ENCODE data around the gene PRTN3.
"Not testable (repeated sequence)": the region's sequence is repeated elsewhere in the genome, so short reads cannot be mapped to it uniquely, and the experiment has no call there.

PRTN3 gene

DNA sequence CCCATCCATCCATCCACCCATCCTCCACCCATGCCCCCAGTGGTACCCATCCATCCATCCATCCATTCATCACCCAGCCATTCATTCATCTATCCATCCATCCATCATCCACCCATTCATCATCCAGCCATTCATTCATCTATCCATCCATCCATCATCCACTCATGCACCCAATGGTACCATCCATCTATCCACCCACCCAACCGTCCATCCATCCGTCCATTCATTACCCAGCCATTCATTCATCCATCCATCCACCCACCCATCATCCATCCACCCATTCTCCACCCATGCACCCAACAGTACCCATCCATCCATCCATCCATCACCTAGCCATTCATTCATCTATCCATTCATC is 24.3 kb upstream of the PRTN3 start:
- DNase-seq, result no peak

DNA sequence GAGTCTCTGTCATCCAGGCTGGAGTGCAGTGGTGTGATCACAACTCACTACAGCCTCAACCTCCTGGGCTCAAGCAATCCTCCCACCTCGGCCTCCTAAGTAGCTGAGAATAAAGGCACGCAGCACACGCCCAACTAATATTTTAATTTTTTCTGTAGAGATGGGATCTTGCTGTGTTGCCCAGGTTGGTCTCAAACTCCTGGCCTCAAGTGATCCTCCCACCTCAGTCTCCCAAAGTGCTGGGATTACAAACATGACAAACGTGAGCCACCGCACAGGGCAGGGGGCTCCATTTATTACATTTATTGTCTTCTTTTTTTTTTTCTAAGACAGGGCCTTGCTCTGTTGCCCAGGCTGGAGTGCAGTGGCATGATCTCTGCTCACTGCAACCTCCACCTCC is 20.6 kb upstream of the PRTN3 start:
- DNase-seq, result not testable (repeated sequence)

DNA sequence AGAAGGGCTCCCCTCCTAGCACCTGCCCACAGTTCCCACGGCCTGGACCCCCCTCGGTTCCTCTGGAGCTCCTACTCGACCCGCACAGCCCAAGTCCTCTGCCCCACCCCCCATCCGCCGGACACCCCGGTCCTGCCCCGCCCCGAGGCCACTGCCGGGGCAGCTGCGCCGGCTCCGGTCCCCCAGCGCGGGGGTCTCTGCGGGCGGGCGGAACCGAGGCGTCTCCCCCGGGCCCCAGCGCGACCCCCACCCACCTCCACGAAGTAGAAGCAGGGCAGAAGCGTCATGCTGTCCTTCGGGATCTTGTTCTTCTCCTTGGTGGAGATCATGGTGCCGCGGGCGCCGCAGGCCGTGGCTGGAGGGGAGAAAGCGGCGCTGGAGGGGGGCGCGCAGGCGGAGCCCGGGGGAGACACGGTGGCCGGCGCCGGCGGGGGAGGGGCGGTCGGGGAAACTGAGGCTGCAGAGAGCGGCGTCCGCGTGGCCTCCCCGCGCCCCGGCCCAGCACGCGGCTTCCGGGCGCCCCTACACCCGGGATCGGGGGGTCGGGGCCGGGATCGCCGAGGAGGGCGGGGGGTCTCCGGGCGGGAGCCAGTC is 19.5 kb upstream of the PRTN3 start:
- no peak for DNase-seq

DNA sequence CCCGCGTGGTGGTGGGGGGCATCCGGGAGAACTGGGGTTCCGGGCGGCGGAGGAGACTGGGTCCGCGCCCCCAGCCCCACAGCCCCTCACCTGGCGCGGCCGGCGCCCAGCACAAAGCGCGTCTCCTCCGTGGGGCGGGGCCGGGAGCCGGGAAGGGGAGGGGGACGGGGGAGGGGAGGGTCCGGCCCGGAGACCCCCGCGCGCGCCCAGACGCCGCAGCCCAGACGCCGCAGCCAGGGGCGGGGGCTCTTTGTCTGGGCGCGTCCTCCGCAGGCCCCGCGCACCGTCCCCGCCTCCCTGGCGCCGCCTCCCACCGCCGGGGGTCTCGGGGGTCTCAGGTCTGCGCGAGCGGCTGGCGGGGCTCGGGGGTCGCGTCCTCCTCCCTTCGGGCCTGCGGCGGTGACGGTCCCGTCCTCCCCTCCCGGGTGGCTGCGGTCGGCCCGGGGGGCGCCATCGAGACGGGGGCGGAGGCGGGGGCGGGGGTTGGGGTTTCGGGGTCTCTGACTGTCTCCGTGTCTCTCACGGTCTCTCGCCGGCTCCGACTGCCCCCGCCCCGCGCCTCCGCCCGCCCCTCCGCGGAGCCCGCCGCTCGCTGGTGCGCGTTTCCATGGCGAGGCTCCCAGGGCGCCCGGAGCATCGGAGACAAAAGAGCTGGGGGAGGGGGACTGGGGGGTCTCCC is 18.8 kb upstream of the PRTN3 start, which contains the start of gene PLPPR3:
Gene PLPPR3, minus strand, starts transcription at position 131 of the 679 bp plus-strand sequence. CDS start 396 bp downstream, outside the sequence.
- no peak for DNase-seq

DNA sequence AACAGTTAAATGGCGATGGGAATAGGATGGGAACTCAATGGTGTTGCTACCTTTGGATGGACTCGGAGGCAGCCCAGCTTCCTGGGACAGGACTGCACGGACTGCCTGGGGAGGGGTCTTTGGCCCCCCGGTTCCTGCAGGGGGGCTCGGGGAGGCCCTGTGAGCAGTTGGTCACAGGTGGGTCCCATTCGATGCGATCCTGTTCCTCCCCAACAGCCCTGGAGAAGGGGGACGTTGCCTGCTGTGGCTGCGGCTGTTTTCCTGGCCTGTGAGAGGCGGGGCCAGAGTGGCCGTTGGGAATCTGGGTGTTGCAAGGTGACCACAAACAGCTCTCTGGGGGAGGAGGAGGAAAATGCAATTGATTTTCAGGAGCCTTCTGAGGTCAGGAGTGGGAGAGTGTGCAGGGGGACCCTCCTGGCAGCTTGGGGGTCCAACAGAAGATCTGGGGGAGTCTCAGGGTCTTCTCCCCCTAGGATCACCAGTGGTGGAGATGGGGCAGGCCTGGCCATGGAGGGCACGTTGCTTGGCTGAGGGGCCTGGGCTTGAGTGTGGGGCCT is 17.2 kb upstream of the PRTN3 start:
- DNase-seq, result no peak

DNA sequence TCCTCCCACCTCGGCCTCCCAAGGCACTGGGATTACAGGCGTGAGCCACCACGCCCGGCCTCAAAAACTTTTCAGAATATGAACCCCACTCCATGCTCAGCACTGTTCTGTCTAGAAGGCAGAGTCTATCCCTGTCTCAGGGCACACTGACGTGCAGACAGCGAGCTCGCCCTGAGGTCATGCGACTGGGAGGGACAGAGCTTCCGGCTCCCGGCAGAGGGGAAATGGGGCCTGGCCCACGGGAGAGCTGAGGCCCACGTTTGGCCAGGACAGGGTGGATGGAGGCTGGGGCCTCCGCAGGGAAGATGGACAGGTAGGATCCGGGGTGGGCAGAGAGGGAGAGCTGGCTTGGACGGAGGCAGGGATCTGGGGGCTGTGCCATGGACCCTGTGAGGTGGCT is 15.9 kb upstream of the PRTN3 start:
- DNase-seq, result no peak

DNA sequence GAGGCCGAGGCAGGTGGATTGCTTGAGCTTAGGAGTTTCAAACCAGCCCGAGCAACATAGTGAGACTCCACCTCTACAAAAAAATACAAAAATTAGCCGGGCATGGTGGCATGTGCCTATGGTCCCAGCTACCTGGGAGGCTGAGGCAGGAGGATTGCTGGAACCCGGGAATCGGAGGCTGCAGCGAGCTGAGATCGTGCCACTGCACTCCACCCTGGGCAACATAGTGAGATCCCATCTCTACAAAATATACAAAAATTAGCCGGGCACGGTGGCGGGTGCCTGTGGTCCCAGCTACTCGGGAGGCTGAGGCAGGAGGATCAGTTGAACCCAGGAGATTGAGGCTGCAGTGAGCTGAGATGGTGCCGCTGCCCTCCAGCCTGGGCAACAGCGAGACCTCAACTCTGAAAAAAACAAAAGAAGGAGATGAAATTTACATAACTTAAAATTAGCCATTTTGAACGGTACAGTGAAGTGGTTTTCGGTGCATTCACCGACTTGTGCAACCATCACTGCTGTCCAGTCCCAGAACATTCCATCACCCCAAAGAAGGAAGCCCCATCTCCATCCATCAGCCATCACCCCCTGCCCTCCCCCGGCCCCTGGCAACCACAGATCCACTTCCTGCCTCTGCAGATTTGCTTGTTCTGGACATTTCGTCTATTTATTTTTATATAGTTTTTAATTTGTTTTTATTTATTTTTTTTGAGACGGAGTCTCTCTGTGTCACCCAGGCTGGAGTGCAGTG is 14.7 kb upstream of the PRTN3 start:
- no peak for DNase-seq

DNA sequence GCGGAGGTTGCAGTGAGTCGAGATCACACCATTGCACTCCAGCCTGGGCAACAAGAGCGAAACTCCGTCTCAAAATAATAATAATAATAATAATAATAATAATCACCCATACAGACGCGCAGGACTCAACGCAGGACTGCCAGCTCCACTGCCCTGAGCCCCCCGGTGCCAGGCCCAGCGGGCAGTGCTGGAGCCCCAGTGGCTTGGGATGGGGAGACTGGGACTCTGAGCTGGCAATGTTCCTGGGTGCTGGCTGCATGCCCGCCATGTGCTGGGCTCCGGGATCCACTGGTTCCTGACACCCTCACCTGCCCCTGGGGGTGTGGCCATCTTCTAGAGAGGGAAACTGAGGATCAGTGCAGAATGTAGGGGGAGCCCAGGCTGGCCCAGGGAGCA is 13.5 kb upstream of the PRTN3 start:
- DNase-seq, result no peak

DNA sequence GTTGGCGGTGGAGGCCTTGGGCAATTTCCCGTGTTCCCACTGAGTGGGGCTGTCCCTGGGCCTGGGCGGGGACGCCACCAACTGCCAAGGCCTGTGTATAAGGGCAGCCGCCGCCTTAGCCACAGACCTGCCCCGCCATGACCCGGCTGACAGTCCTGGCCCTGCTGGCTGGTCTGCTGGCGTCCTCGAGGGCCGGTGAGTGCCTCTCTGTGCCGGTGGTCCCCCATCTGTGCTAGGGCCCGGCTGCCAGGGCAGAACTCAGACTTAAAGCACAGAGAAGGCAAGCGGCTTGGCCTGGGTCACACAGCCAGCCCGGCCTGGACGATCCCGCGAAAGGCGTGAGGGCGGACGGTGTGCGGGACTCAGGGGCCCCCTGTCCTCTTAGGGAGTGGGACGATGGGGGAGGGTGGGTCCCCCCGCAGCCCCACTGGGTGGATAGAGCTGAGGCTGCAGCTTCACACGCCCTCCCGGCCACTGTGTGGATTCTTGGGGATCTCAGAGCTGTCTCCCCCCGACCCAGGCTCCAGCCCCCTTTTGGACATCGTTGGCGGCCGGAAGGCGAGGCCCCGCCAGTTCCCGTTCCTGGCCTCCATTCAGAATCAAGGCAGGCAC is 13.0 kb upstream of the PRTN3 start, which contains the start of gene AZU1:
Gene AZU1, plus strand, starts transcription at position 128 of the 612 bp plus-strand sequence. Its CDS starts 10 bp downstream, at position 138.
- no peak for DNase-seq

DNA sequence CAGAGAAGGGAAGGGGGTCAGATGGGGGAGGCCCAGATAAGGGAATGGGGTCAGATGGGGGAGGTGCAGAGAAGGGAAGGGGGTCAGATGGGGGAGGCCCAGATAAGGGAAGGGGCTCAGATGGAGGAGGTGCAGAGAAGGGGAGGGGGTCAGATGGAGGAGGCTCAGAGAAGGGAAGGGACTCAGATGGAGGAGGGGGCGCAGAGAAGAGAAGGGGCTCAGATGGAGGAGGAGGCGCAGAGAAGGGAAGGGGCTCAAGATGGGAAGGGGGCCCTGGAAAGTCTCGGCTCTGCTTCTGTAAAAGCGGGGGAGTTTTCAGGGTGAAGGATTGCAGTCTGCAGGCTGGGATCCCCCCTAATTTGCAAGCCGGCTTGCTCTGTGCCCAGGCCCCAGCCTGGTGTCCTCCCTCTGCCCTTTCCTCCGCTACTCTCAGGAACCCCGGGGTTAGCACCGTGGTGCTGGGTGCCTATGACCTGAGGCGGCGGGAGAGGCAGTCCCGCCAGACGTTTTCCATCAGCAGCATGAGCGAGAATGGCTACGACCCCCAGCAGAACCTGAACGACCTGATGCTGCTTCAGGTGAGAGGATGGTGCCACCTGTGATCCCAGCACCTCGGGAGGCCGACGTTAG is 11.6 kb upstream of the PRTN3 start:
- no peak for DNase-seq

DNA sequence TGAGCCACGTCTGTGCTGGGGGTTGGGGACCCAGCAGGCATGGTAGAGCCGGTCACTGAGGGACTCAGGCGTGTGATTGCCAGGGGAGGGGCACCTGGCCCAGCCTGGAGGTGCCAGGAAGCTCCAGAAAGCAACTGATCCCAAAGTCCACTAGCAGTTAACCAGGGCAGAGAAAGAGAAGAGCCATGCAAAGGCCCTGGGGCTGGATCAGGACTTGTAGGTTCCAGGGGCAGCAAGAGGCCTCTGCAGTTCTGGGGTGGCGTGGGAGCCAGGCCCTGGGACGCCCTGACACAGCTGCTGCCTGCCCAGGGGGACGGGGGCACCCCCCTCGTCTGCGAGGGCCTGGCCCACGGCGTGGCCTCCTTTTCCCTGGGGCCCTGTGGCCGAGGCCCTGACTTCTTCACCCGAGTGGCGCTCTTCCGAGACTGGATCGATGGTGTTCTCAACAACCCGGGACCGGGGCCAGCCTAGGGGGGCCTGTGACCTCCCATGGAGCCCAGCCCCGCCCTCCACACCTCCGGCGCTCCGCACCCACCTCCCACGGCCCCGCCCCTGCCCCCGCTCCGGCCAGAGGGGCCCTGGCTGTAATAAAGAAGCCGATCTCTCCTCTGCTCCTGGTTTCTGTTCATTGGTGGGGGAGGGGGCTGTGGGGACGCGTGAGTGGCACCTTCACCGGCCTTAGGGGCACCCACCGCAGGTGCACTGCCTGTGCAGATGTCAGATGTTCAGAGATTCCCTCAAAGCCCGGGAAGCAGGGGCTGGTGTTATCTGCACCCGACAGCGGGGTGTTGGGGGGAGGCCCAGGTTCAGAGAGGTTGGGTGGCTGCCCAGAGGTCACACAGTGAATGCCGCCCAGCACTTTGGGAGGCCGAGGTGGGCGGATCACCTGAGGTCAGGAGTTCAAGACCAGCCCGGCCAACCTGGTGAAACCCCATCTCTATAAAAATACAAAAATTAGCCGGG is 9.1 kb upstream of the PRTN3 start:
- DNase-seq, result no peak

DNA sequence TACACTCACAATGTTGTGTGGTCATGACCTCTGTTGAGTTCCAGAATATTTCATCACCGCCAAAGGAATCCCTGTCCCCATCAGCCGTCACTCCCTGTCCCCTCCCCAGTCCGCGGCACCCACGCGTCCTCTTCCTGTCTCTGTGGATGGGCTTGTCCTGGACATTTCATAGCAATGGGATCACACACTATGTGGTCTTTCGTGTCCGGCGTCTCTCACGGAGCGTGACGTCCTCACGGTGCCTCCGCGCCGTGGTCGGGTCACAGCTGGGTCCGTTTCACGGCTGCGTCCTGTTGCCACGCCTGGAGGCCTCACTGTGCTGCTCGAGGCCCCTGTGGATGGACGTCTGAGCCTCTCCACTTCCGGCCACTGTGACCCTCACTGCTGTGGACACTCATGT is 6.6 kb upstream of the PRTN3 start:
- no peak for DNase-seq

DNA sequence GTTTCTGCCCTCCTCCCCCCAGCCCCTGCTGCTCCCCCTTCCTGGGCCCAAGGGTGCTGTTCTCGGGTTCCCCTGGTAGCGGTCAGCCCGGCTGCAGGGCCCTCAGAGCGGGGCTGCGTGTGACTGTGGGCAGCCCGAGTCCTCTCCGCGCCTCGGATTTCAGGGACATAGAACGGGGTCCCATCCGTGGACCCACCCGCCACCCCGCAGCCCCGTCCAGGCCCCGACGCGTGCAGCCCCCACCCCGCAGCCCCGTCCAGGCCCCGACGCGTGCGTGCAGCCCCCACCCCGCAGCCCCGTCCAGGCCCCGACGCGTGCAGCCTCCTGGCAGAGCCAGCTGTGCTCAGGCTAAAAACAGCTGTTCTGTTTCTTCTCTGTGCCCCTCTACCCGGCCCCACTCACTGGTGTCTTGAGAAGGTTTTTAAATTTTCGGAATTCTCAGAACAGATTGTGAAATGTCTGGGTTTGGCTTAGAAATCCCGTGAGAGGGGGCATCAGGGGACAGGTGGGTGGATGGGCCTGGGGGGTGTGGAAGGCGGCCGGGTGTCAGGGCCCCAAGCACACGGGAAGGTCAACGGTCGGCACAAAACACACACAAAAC is 5.5 kb upstream of the PRTN3 start:
- DNase-seq, result no peak

DNA sequence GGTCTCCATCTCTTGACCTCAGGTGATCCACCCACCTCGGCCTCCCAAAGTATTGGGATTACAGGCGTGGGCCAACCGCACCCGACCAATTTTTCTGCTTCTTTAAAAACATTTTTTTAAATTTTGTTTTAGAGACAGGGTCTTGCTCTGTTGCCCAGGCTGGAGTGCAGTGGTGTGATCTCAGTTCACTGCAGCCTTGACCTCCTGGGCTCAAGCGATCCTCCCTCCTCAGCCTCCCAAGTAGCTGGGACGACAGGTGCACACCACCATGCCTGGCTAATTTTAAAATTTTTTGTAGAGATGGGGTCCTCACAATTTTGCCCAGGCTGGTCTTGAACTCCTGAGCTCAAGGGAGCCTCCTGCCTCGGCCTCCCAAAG is 2.0 kb downstream of the PRTN3 start:
- DNase-seq, result not testable (repeated sequence)

DNA sequence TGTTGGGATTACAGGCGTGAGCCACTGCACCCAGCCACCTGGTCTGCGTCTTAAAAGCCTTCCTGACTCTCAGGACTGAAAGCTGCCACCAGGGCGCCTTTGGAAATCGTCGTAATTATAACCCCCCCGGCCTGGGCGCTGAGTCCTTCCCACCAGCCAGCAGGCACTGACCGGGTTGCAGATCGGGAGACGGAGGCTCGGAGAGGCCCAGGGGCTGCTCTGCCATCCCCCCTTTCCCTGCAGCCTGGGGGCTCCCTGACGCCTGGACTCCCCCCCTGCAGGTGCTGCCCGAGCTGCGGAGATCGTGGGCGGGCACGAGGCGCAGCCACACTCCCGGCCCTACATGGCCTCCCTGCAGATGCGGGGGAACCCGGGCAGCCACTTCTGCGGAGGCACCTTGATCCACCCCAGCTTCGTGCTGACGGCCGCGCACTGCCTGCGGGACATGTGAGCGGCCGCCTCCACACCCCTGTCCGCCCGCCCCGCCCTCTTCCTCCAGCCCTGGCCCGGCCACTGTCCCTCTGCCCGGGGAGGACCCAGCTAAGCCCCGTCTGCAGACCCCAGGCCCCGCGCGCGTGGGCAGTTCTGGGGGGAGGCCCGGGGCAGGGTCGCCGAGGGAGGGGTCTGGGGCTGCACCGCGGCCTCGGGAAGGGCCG is 2.5 kb downstream of the PRTN3 start:
- no peak for DNase-seq

DNA sequence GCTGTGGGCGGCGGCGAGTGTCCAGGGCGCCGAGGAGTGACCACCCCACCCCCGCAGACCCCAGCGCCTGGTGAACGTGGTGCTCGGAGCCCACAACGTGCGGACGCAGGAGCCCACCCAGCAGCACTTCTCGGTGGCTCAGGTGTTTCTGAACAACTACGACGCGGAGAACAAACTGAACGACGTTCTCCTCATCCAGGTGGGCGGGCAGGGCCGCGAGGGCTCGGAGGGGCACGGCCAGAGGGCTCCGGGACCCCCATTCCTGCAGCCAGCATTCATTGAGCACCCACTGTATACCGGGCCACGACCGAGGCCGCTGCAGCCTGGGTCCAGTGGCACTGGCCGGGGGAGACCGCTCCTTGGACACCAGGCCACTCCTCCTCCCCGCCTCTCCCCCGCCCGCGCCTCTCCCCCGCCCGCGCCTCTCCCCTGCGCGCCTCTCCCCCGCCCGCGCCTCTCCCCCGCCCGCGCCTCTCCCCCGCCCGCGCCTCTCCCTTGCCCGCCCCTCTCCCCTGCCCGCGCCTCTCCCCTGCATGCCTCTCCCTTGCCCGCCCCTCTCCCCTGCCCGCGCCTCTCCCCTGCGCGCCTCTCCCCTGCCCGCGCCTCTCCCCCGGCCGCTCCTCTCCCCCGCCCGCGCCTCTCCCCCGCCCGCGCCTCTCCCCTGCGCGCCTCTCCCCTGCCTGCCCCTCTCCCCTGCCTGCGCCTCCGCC is 3.2 kb downstream of the PRTN3 start:
- DNase-seq, result no peak

DNA sequence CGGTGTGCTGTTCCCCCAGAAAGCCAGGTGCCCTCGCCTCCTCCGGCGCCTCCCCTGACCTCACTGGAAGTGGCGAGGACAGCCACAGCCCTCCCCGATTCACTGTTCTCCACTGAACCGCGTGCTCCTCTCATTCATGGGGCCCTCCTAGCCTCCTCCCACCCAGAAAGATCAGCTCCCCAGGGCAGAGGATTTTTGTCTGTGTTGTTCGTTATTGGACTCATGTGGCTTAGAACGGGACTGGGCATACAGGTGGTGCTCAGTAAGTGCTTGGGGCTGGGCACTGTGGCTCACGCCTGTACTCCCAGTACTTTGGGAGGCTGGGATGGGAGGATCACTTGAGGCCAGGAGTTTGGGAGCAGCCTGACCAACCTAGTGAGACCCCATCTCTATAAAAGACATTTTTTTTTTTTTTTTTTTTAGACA is 3.8 kb downstream of the PRTN3 start:
- DNase-seq, result no peak

DNA sequence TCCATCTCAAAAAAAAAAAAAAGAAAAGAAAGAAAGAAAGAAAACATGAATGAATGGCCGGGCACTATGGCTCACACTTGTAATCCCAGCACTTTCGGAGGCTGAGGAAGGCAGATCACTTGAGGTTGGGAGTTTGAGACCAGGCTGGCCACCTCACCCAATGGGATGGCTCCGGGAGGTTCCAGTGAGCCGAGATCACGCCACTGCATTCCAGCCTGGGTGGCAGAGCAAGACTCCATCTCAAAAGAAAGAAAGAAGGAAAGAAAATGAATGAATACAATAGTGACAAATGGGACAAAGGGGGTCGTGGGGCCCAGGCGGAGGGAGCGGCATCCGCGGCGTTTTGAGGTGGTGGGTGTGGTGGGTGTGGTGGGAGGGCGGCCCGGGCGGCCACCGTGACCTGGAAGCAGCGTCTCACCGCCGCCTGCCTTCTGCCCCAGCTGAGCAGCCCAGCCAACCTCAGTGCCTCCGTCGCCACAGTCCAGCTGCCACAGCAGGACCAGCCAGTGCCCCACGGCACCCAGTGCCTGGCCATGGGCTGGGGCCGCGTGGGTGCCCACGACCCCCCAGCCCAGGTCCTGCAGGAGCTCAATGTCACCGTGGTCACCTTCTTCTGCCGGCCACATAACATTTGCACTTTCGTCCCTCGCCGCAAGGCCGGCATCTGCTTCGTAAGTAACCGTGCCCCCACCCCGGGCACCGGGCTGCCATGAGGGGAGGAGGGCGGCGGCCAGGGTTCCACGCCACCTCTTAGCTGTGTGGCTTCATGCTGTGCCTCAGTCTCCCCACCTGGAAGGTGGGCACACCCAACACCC is 5.1 kb downstream of the PRTN3 start:
- no peak for DNase-seq

DNA sequence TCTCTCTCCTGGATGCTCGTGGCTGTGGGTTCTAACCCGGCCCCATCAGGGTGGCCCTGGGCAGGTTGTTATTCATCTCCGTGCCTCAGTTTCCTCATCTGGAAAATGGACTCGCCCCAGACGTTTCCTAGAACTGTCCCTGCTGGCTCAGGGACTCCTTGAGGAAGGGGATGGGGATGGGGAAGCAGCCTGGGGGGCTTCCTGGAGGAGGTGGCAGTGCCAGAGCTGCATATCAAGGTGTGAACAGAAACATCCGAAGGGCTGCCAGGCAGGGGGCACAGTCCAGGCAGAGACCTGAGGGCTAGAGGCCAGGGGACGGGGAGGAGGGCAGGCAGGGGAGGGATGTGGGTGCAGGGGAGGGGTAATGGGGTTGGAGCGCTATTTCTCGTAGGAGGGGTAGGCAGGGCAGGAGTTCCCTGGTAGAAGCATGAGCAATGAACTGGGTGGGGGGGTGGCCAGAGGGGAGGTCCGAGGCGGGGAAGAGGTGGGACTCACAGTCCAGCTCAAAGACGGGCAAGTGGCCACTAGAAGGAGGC is 7.7 kb downstream of the PRTN3 start:
- no peak for DNase-seq

Measured in CD4-positive, alpha-beta T cell treated with Interleukin-12 subunit alpha and Interleukin-12 subunit beta, for 1 hour (primary cell).